Esophagus muscularis mucosa (tissue), 3 donors: ENCODE results near the gene WRNIP1.

Experiments used
- POLR2A ChIP-seq: fragments of 450-650 bp; IDR thresholded peaks from one replicate; pipeline ENCODE4 v1.6.1; 2017; ENCODE audit warnings: antibody characterized with exemption, moderate library complexity, mild to moderate bottlenecking, low read depth
- POLR2AphosphoS5 ChIP-seq, 2 donors: sonication (generic); formaldehyde crosslinking; IDR thresholded peaks; one replicate each; pipeline ENCODE4 v1.6.1; 2017; ENCODE audit warnings: antibody characterized with exemption in 2 of 2
- TF ChIP-seq, protein P1 (sequence below), 3 experiments: fragments of 200-600 bp in 2 of 3; fragments of 450-650 bp in 1 of 3; sonication (generic) in 2 of 3; IDR thresholded peaks; one replicate each; pipeline ENCODE4 v1.5.1; 2017 to 2019; ENCODE audit warnings: antibody characterized with exemption in 3 of 3, mild to moderate bottlenecking in 2 of 3, moderate library complexity in 1 of 3

DNA sequence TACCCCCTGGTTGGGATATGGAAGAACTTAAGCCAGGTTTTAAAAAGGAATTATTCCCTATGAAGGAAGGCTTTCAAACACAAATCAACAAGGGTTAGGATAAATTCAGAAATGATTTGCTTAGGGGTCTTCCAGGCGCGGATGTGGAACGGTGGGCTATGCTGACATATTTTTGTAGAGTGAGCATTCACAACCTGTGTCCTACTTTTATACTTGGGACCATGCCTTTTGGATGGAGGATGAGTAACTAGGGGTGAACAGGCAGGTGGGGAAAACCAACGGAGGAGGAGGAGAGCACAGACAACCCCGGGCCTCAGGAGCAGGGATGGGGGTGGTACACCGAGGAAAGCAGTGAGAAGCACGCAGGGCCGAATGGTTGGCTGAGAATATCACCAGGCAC is 20.4 kb upstream of the WRNIP1 start:
- TF ChIP-seq POLR2A (no peak), POLR2AphosphoS5 (IDR thresholded peaks at IDR 0.05) (no peak)
- TF ChIP-seq, protein P1, sequence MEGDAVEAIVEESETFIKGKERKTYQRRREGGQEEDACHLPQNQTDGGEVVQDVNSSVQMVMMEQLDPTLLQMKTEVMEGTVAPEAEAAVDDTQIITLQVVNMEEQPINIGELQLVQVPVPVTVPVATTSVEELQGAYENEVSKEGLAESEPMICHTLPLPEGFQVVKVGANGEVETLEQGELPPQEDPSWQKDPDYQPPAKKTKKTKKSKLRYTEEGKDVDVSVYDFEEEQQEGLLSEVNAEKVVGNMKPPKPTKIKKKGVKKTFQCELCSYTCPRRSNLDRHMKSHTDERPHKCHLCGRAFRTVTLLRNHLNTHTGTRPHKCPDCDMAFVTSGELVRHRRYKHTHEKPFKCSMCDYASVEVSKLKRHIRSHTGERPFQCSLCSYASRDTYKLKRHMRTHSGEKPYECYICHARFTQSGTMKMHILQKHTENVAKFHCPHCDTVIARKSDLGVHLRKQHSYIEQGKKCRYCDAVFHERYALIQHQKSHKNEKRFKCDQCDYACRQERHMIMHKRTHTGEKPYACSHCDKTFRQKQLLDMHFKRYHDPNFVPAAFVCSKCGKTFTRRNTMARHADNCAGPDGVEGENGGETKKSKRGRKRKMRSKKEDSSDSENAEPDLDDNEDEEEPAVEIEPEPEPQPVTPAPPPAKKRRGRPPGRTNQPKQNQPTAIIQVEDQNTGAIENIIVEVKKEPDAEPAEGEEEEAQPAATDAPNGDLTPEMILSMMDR (IDR thresholded peaks at IDR 0.05) = no peak
